HG02571 (cell line): ENCODE measurements around the gene PLCB4.

ENCODE experiments used
- ATAC-seq: cut with Tn5 transposase; IDR thresholded peaks from one replicate; pipeline ENCODE4 v1.9.1; 2021; ENCODE audit warnings: mild to moderate bottlenecking, moderate library complexity; ENCODE audit not compliant: unreplicated experiment

Gene PLCB4

DNA sequence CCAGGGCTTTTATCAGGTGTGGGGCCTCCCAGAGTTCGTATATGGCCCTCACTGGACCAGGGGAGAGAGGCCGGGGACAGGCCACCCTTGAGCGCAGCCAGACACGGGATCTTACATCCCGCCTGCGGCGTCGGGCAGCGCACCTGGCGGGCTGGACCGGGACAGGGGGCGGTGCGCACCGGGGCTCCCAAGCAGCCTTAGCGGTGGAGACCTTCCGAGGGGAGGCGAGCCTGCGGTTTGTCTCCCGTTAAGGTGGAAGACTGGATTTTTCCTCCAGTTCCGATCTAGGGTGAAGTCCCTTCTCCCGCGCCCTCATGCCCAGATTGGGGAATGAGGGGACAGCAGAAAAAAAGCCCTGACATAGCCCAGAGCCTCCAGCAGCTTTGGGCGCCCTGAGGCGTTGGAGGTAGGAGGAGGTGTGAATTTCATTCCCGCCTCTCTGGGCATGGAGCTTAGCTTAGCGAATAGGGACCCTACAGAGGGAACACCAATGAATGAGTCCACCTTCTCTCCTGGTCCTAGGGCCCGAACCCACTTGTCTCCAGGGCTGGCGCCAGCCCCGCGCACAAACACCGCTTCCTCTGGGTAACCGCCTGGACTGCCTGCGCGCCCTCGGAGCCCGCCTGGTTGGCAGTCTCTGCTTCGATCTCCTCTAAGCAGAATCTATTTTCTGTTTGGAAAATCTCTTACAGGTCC, 438.8 kb downstream of the PLCB4 start:
- no peak for ATAC-seq

DNA sequence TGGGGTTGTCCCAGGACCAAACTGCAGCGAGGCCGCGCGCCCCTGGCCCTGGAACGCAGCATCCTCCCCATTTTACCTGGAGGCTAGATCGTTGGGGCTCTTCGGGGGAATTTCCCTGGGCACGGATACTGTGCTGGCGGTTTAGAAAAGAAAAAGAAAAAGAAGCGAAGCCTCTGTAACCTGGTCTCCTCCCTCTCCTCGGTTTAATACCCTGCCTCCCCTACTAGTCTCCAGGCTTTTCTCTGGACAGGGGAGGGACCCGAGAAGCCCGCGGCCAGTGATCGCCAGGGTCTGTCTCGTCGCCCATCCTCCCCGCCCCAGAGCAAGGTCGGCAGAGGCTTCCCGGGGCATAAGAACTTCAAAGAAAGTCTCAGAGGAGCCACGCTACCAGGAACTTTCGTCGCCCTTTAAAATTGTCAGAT, 439.4 kb downstream of the PLCB4 start:
- no peak for ATAC-seq

DNA sequence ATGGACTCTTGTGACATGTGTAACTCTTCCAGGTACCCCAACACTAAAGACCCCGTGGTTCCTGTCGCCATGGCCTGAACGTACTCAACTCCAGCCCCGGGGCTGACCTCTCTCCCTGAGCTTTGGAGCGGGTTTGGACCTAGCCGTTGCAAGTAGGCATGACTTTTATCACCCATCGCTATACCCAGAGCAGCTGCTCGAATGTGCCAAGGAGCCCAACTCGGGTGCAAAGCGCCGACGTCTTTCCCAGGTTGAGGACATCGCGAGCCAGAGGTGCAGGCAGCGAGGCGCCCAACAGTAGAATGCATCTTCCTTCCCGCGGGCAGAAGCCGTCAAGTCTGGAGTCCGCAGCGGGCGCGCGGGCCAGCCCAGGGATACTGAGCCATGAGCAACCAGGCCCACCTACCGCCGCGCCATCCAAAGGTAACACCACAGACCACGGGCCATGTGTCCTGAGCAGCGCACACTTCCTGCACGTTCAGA, 439.9 kb downstream of the PLCB4 start:
- no peak for ATAC-seq

DNA sequence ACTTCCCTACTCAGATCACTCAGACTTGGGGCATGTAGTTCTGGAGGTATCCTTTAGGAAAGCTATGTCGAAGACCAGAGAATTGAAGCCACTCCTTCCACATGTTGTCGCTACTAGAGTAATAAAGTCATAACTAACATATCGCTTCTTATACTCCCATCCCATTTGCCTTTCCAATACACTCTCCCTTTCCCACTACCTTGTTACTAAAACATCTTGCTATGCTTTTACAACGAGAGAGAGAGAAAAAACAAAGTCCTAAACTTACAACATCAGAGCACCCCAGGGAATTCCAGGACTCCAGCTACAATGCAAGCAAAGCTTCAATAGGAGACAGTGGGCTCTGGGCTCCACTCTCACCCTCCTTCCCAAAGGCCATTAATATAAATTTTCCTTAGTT, 440.4 kb downstream of the PLCB4 start:
- ATAC-seq, result no peak

DNA sequence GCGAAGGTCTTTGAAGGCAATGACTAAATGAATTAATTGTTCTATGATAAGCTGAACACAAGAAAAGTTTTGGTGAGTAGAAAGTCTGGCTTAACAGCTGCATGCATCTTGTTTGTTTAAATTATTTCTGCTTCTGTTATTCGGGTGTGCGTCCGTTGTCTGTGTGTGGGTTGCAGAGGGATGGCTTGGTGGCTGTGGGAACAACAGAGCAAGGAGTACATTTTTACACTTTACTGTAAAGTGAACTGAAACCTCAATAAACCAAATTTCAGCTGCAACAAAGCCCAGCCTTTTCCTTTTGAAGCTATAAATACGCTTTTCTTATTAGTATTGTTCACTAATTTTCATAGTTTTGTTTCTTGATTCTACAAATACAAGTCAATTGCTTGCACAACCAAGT, 442.0 kb downstream of the PLCB4 start:
- no peak for ATAC-seq

DNA sequence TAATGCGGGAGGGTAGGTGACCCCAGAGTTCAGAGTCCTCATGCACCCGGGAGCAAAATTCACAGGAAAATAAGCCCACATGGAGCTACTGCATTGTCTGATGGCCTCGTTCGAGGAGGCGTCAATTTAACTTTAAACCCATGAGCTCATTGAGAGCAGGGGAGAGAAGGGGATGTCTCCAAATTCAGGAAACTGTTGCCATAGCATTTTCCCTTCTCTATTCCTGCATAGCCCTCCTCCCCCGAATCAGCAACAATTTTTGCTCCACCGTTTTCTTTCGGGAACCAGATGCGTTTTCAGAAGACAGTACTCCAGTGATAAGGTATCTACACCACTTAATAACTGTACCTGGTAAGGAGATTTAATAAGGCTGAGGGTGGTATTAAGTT, 445.2 kb downstream of the PLCB4 start:
- no peak for ATAC-seq

DNA sequence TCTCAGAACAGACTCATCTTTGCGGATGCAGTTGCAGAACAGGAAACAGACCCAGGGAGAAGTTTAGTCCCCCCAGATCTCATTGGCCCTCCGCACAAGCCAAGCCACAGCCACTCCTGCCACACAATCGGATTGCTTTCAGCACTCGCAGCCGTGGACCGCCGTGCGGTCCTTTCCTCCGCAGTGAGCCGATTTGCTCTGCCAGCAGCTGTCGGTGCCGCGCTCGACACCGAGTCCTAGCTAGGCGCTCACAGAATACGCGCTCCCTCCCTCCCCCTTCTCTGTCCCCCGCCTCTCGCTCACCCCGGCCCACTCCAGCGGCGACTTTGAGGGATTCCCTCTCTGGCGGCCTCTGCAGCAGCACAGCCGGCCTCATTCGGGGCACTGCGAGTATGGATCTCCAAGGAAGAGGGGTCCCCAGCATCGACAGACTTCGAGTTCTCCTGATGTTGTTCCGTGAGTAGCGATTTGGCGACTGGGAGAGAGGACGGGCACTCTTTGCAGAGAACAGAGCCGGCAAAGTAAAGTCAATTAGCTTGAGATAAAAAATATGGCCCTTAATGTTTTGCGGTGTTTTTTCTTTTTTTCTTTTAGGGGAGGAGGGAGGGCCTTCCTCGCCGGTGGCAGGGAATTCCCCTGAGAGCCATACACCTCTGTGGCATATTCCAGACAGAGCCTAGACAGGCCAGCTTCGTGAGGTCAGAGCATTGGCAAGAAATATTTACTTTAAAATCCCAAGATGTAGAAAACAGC, 445.8 kb downstream of the PLCB4 start, which contains the start of gene LAMP5:
Gene LAMP5 (plus strand): TSS at position 130 of the 753 bp plus-strand sequence. CDS start 263 bp downstream, at position 393.
- no peak for ATAC-seq

DNA sequence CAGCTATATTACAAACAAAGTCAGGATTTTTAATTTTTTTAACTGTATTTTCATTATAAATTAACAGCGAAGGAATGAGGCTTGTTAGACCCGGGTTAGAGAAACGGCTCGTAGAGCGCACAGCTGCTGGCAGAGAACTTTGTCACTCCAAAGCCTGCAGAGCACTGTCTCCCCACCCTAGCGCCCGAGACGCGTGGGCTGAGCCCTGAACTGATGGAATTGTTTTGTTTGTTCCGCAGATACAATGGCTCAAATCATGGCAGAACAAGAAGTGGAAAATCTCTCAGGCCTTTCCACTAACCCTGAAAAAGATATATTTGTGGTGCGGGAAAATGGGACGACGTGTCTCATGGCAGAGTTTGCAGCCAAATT, 446.3 kb downstream of the PLCB4 start:
- no peak for ATAC-seq

DNA sequence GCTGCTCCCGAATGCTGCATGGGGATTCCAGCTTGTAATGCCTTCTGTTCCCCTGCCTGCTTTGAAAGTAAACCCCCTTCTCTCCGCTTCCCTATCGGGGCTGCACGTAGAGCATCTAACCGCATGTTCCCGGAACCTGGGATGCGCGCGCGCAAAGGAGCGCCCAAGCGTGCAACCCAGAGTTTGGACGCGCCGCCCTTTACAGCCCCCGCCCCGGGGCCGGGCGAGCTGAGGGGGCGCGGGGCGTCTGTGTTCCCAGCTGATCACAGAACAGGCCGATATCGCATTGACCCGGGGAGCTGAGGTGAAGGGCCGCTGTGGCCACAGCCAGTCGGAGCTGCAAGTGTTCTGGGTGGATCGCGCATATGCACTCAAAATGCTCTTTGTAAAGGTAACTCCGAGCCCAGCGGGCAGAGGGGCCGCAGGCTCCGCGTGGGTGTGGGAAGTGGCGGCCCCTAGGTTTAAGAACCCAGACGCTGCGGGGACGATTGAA, 446.9 kb downstream of the PLCB4 start:
- ATAC-seq, result no peak

DNA sequence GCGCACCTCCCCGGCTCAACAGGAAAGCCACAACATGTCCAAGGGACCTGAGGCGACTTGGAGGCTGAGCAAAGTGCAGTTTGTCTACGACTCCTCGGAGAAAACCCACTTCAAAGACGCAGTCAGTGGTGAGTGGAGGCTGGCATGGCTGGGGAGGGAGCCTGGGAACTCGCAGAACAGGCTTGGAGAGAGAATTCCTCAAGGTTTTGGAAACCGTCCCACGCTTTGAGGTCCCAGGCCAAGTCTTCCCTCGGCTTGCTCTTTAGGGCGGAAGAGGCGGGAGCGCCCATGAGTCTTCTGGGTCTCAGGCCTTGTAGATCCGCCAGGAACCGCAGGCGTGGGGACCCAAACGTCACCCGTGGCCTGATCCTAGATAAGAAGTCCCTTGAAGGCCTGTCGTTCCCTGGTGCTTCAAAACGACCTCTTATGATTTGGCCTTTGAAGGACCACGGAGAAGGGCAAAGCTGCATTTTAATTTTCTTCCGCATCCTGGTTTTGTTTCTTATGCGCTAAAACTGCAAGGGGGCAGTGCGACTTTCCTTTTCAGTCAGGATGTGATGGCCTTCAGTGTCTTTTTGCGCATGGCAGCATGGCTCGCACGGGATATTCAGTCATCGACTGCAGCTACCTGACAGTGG, 447.5 kb downstream of the PLCB4 start:
- ATAC-seq, result no peak

DNA sequence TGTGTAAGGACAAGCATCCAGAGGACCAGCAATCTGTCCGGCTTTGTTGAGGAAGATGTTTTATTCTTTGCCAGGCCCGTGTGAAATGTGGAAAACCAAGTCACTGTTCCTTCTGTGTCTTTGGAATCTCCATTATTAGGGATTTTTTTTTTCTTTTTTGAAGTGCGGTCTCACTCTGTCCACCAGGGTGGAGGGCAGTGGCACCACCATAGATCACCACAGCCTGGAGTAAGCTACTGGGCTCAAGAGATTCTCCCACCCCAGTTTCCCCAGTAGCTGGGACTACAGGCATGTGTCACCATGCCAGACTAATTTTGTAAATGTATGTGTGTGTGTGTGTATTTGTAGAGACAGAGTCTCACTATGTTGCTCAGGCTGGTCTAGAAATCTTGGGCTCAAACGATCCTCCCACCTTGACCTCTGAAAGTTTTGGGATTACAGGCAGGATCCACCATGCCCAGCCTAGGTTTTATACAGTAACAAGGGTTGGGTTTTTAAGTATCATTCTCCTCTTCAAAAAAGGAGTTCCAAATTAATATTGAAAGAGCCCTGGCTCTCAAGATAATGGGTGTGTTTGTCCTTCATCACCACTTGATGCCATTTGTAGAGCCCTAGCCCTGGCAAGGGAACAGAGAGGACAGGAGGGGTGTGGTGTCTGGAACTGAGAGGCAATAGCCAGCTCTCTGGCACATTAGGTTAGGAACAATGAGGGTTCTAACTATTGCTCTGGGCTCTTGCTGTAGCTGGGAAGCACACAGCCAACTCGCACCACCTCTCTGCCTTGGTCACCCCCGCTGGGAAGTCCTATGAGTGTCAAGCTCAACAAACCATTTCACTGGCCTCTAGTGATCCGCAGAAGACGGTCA, 448.6 kb downstream of the PLCB4 start:
- no peak for ATAC-seq

DNA sequence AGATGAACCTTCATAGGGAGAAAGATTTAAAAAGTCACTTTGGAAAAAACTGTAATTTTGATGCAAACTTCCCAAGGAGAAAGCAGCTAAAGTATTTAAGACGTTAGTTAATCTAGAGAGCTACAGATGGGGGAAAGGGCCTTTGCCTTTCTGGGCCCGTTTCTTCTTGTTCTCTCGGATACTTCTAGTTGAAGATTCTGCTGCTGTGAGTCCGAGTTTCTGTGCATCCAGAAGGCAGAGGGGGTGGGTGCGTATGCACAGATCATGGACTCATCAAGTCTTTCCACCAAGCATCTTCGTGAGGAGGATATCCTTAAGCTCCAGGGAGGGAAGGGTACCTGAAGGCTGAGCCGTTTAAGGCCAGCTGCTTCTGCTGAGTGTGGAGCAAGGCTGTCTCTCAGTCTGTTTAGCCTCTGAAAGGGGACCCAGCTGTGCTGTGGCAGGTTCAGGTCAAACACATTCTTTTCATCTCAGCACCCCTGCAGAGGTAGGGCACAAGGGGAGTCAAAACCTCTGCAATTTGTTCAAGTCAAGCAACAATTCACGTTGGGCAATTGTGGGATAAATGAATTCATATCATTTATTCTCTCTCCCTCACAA, 449.8 kb downstream of the PLCB4 start:
- ATAC-seq, result no peak

DNA sequence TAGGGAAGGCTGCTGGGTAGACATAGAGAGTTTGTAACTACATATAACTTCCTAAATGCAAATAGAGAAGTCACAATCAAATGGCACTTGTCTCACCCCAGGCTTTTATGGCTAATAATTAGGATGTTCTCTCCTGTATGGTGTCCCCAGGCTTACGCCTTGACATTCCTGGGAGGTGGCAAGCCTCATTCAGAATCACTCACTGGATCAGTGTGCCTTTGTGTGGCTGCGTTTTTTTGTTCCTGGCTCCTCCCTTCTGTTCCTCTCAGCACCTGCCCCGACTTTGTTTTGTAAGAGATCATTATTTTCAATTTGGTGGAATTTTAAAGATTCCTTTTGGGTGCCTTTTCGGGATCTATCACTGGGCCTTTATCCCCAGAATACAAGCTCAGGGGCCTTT, 451.2 kb downstream of the PLCB4 start:
- no peak for ATAC-seq

DNA sequence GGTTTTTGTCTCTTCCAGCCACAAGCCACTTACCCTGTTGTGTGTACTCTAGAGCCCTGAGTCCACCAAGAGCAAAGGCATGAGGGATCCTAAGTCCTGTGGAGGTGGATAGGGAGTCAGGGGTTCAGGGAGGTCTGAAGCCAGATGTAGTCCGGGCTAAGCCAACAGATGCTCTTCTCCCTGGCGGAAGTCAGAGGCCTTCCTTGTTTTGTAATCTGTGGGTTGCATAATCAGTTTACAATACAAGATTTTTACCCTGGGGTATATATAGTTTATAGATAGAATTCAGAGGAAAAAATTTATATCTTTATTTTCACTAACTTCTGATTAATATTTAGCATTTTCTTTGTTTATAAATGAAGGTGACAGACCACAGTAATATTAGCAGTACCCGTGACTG, 454.7 kb downstream of the PLCB4 start:
- no peak for ATAC-seq
